Sigmoid colon (tissue), 4 donors: ENCODE measurements around the gene C13orf46.

ENCODE experiments used
- EP300 ChIP-seq, 4 donors: sonication (generic); formaldehyde crosslinking; IDR thresholded peaks; one replicate each; pipeline ENCODE4 v1.6.1; 2017; ENCODE audit warnings: antibody characterized with exemption in 4 of 4
- POLR2A ChIP-seq, 2 donors: fragments of 450-650 bp; IDR thresholded peaks; one replicate each; pipeline ENCODE4 v1.6.1; 2016; ENCODE audit warnings: antibody characterized with exemption in 2 of 2, mild to moderate bottlenecking in 2 of 2, moderate library complexity in 2 of 2
- POLR2AphosphoS5 ChIP-seq, 4 donors: sonication (generic); formaldehyde crosslinking; IDR thresholded peaks; one replicate each; pipeline ENCODE4 v1.6.1; 2017; ENCODE audit warnings: antibody characterized with exemption in 4 of 4
- TF ChIP-seq, protein P1 (sequence below), 4 experiments: fragments of 450-650 bp in 3 of 4; fragments of 200-600 bp in 1 of 4; IDR thresholded peaks; one replicate each; pipeline ENCODE4 v1.5.1; 2016 to 2019; ENCODE audit warnings: antibody characterized with exemption in 4 of 4, mild to moderate bottlenecking in 3 of 4, moderate library complexity in 2 of 4

- TF ChIP-seq, protein P1, sequence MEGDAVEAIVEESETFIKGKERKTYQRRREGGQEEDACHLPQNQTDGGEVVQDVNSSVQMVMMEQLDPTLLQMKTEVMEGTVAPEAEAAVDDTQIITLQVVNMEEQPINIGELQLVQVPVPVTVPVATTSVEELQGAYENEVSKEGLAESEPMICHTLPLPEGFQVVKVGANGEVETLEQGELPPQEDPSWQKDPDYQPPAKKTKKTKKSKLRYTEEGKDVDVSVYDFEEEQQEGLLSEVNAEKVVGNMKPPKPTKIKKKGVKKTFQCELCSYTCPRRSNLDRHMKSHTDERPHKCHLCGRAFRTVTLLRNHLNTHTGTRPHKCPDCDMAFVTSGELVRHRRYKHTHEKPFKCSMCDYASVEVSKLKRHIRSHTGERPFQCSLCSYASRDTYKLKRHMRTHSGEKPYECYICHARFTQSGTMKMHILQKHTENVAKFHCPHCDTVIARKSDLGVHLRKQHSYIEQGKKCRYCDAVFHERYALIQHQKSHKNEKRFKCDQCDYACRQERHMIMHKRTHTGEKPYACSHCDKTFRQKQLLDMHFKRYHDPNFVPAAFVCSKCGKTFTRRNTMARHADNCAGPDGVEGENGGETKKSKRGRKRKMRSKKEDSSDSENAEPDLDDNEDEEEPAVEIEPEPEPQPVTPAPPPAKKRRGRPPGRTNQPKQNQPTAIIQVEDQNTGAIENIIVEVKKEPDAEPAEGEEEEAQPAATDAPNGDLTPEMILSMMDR (IDR thresholded peaks at IDR 0.05): no peak
- no peak for TF ChIP-seq POLR2AphosphoS5 (IDR thresholded peaks at IDR 0.05)
- no peak for TF ChIP-seq POLR2A (IDR thresholded peaks at IDR 0.05)
- TF ChIP-seq EP300 (IDR thresholded peaks at IDR 0.05): no peak
Observed at GRCh38 chr13:114016321-114017027, 42.6 kb upstream of the C13orf46 start.
